AG04450 (cell line): ENCODE data around the gene RPS8. TPM values are rescaled to one million over a fixed set of nuclear protein-coding genes. Genes with fewer than 3 reads are reported as not detected.
"Not testable (repeated sequence)": the region's sequence is repeated elsewhere in the genome, so short reads cannot be mapped to it uniquely, and the experiment has no call there.

Experiments used
- CTCF ChIA-PET: fragments of 300-600, 350-600 bp; formaldehyde crosslinking; extraction: SDS; loops from one replicate; lab custom pipeline; 2022; ENCODE audit warnings: antibody characterized with exemption, inconsistent platforms; lab: Charles Lee
- POLR2A ChIA-PET: fragments of 350-600 bp; formaldehyde crosslinking; extraction: SDS; loops from one replicate; lab custom pipeline; 2021; ENCODE audit warnings: antibody characterized with exemption, inconsistent platforms; lab: Yijun Ruan, JAX
- DNase-seq: peaks from one replicate; pipeline ENCODE4 v3.0.0-alpha.2; 2011; ENCODE audit warnings: low read depth, low spot score
- H3K27ac ChIP-seq: one replicate; pipeline ENCODE4 v1.5.1; 2012; ENCODE audit warnings: low read depth, low read length, control low read depth
- H3K27me3 ChIP-seq: one replicate; pipeline ENCODE4 v1.6.0; 2012; ENCODE audit warnings: low read length; ENCODE audit not compliant: control insufficient read depth, insufficient read depth
- H3K4me3 ChIP-seq: 2 replicates; pipeline ENCODE4 v1.5.1; 2011; ENCODE audit warnings: mild to moderate bottlenecking, low read depth, low read length, control low read depth
- H3K9me3 ChIP-seq: 2 replicates; pipeline ENCODE4 v1.5.1; 2012; ENCODE audit warnings: low read length; ENCODE audit not compliant: control insufficient read depth, insufficient read depth
- CTCF ChIP-seq: IDR thresholded peaks from 2 replicates; pipeline ENCODE4 v1.5.1; 2011; ENCODE audit warnings: low read depth, low read length, control low read depth, inconsistent platforms
- polyA plus RNA-seq: library from polyadenylated mRNA; depleted of rRNA; stranded (reverse); fragments of >200 nt; gene quantifications from 2 replicates; pipeline ENCODE4 v1.2.3, GENCODE V29; 2011

The RPS8 gene
- polyA plus RNA-seq, 1 experiment: 2,661 TPM

- TF ChIP-seq CTCF: no peak
- H3K27ac ChIP-seq: no peak overlapping the region
- ChIA-PET CTCF (interaction anchor here (1.1 to 1.4 kb wide), 2 partner anchors 12 to 13 kb away, joined by 3 read pairs; no protein-coding TSS in a partner anchor), POLR2A (interaction anchor here (1.2 kb wide), 1 partner anchor 15 kb away, joined by 3 read pairs; the partner anchor contains the start of gene BTBD19)
- no peak for DNase-seq
- no peak overlapping the region for H3K4me3 ChIP-seq
- no peaks in the 10 kb centered on the region for H3K27me3 ChIP-seq
- peaks cover 5% of the 10 kb centered on the region; the same call in 1 of the 2 replicates for H3K9me3 ChIP-seq
Observed at GRCh38 chr1:44822981-44823451, 47.7 kb downstream of the RPS8 start.

GRCh38 chr1:44824392-44824791 lies 49.1 kb downstream of the RPS8 start:
- H3K27ac ChIP-seq, H3K9me3 ChIP-seq, H3K4me3 ChIP-seq, H3K27me3 ChIP-seq, DNase-seq: not testable (repeated sequence)
- ChIA-PET POLR2A (interaction anchor here (0.6 kb wide), 1 partner anchor 22 kb away, joined by 3 read pairs; no protein-coding TSS in a partner anchor), CTCF (interaction anchor here (0.7 kb wide), 1 partner anchor 479 kb away, joined by 3 read pairs; no protein-coding TSS in a partner anchor)

GRCh38 chr1:44826375-44827196 lies 51.2 kb downstream of the RPS8 start:
- ChIA-PET CTCF (interaction anchor here (0.6 kb wide), 1 partner anchor 99 kb away, joined by 3 read pairs; no protein-coding TSS in a partner anchor), POLR2A (interaction anchor here (0.5 to 0.9 kb wide), 3 partner anchors 14 to 27 kb away, joined by 3 to 4 read pairs (median 3); partner anchors contain the start of genes PLK3 and PTCH2)
- Histone ChIP-seq H3K9me3 (peaks cover 5% of the 10 kb centered on the region; the same call in 1 of the 2 replicates), H3K27ac (no peak overlapping the region), H3K4me3 (no peak overlapping the region), H3K27me3 (no peaks in the 10 kb centered on the region)
- TF ChIP-seq CTCF: no peak
- DNase-seq: no peak

GRCh38 chr1:44827197-44828002 lies 52.1 kb downstream of the RPS8 start:
- no peaks in the 10 kb centered on the region for H3K27me3 ChIP-seq
- peaks cover 5% of the 10 kb centered on the region; the same call in 1 of the 2 replicates for H3K9me3 ChIP-seq
- no peak overlapping the region for H3K27ac ChIP-seq
- no peak overlapping the region for H3K4me3 ChIP-seq
- ChIA-PET CTCF (interaction anchor here (0.6 kb wide), 2 partner anchors 96 to 98 kb away, joined by 3 to 4 read pairs; no protein-coding TSS in a partner anchor), POLR2A (interaction anchor here (0.5 to 0.9 kb wide), 3 partner anchors 14 to 27 kb away, joined by 3 to 4 read pairs (median 3); partner anchors contain the start of genes PLK3 and PTCH2)
- DNase-seq: no peak
- TF ChIP-seq CTCF: no peak
